Gastroesophageal sphincter (tissue), 4 donors: ENCODE measurements around the gene ALPG. TPM values are rescaled to one million over a fixed set of nuclear protein-coding genes. Genes with fewer than 3 reads are reported as not detected.
"Not testable (repeated sequence)": the region's sequence is repeated elsewhere in the genome, so short reads cannot be mapped to it uniquely, and the experiment has no call there.

Source experiments
- ATAC-seq: fragments of 150-250 bp; one replicate; pipeline ENCODE4 v1.9.1; 2016; ENCODE audit warnings: mild to moderate bottlenecking, moderate library complexity
- H3K27ac ChIP-seq, 4 donors: fragments of 200-600 bp; sonication (generic) in 3 of 4; 1 replicate in 3 of 4; 2 replicates in 1 of 4; pipeline ENCODE4 v1.5.1; 2016 to 2019
- H3K27me3 ChIP-seq: fragments of 200-600 bp; sonication (generic); one replicate; pipeline ENCODE4 v1.5.1; 2019
- H3K36me3 ChIP-seq, 2 donors: fragments of 200-600 bp; sonication (generic); one replicate each; pipeline ENCODE4 v1.5.1; 2019; ENCODE audit warnings: control low read depth in 1 of 2
- H3K4me1 ChIP-seq, 3 donors: fragments of 200-600 bp; sonication (generic); 1 replicate in 2 of 3; 2 replicates in 1 of 3; pipeline ENCODE4 v1.5.1; 2016 to 2019; ENCODE audit warnings: control low read depth in 2 of 3
- H3K4me3 ChIP-seq, 2 donors: fragments of 200-600 bp; sonication (generic); one replicate each; pipeline ENCODE4 v1.5.1; 2019; ENCODE audit warnings: mild to moderate bottlenecking in 1 of 2, moderate library complexity in 1 of 2
- H3K9me3 ChIP-seq, 3 donors: fragments of 200-600 bp; sonication (generic); one replicate each; pipeline ENCODE4 v1.5.1; 2017 to 2019; ENCODE audit warnings: control low read depth in 2 of 3
- EP300 ChIP-seq: sonication (generic); formaldehyde crosslinking; IDR thresholded peaks from one replicate; pipeline ENCODE4 v1.6.1; 2017; ENCODE audit warnings: antibody characterized with exemption, mild to moderate bottlenecking
- POLR2A ChIP-seq, 2 donors: fragments of 450-650 bp; IDR thresholded peaks; one replicate each; pipeline ENCODE4 v1.6.1; 2017; ENCODE audit warnings: antibody characterized with exemption in 2 of 2, mild to moderate bottlenecking in 2 of 2, moderate library complexity in 1 of 2
- POLR2AphosphoS5 ChIP-seq: sonication (generic); formaldehyde crosslinking; IDR thresholded peaks from one replicate; pipeline ENCODE4 v1.6.1; 2017; ENCODE audit warnings: antibody characterized with exemption
- WGBS, 2 donors: methylation state at CpG; one replicate each; pipeline ENCODE4 v1.1.5; 2018; ENCODE audit warnings: low coverage in 1 of 2; 5-methylcytosine and 5-hydroxymethylcytosine counted together
- total RNA-seq, 4 donors: library from RNA; depleted of rRNA; stranded (reverse); fragments of >200 nt; gene quantifications; one replicate each; pipeline ENCODE4 v1.1.0, GENCODE V29; 2016
- TF ChIP-seq, protein P1 (sequence below), 4 experiments: fragments of 200-600 bp in 2 of 4; fragments of 450-650 bp in 2 of 4; sonication (generic) in 1 of 4; IDR thresholded peaks; one replicate each; pipeline ENCODE4 v1.5.1; 2017 to 2019; ENCODE audit warnings: antibody characterized with exemption in 4 of 4, mild to moderate bottlenecking in 2 of 4, moderate library complexity in 2 of 4

The ALPG gene
- total RNA-seq, 4 donors from 2014 or later: not detected

DNA sequence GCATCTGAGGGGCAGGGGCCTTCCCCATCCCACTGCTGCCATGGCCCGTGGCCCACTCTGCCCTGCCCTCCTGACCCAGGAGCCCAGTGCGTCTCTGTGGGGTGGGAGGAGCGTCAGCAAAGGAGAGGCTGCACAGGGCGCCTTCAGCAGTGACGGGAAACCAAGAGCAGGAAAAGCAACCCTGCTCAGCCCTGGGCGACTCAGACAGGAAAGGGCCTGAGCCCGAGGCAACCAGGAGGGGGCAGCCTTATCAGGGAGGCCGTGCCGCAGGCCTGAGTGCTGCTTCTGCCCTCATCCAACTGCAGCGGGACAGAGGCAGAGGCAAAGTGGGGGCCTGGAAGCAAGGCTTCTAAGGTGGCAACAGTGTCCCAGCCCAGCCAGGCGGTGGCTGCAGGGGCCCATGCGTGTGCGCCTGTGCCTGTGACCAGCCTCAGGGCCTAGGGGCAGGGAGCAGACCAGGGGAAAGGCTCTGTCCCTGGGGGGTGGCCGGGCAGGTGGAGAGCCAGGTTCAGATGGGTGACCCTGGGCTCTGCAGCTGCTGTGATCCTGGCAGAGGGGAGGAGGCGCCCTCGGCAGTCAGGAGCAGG, 26.0 kb downstream of the ALPG start:
- Histone ChIP-seq H3K27ac (no peak overlapping the region), H3K4me3 (no peak overlapping the region), H3K36me3 (no peaks in the 10 kb centered on the region), H3K4me1 (no peaks in the 10 kb centered on the region), H3K27me3 (peaks cover 11% of the 10 kb centered on the region), H3K9me3 (no peaks in the 10 kb centered on the region)
- ATAC-seq: no peak
- TF ChIP-seq POLR2A (IDR thresholded peaks at IDR 0.05): no peak
- no peak for TF ChIP-seq POLR2AphosphoS5
- no peak for TF ChIP-seq EP300
- TF ChIP-seq, protein P1, sequence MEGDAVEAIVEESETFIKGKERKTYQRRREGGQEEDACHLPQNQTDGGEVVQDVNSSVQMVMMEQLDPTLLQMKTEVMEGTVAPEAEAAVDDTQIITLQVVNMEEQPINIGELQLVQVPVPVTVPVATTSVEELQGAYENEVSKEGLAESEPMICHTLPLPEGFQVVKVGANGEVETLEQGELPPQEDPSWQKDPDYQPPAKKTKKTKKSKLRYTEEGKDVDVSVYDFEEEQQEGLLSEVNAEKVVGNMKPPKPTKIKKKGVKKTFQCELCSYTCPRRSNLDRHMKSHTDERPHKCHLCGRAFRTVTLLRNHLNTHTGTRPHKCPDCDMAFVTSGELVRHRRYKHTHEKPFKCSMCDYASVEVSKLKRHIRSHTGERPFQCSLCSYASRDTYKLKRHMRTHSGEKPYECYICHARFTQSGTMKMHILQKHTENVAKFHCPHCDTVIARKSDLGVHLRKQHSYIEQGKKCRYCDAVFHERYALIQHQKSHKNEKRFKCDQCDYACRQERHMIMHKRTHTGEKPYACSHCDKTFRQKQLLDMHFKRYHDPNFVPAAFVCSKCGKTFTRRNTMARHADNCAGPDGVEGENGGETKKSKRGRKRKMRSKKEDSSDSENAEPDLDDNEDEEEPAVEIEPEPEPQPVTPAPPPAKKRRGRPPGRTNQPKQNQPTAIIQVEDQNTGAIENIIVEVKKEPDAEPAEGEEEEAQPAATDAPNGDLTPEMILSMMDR (IDR thresholded peaks at IDR 0.05): no peak
- no CpG with 5 or more reads among the region's 16 CpGs for WGBS, 2 donors

DNA sequence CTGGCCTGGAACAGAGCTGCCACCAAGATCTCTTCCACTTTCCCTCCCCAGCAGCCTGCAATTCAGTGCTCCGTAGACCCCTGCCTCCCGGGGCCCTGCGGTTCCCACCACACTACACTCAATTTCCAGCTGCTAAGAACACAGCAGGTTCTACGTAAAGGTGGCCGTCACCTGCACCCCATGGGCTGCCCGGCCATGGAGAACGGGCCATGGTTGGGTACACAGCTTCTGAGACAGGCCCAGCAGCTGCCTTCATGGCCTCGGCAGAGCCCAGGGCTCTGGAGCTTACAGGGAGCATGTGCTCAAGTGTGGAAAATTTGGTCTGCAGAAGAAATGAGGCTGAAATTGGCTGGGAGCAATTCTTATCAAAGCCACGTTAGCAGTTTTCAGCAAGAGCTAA, 27.0 kb downstream of the ALPG start:
- not testable (repeated sequence) for H3K4me1 ChIP-seq, ATAC-seq, H3K27me3 ChIP-seq, H3K9me3 ChIP-seq, H3K36me3 ChIP-seq, H3K4me3 ChIP-seq, H3K27ac ChIP-seq
- WGBS, 2 donors: no CpG with 5 or more reads among the region's 9 CpGs

DNA sequence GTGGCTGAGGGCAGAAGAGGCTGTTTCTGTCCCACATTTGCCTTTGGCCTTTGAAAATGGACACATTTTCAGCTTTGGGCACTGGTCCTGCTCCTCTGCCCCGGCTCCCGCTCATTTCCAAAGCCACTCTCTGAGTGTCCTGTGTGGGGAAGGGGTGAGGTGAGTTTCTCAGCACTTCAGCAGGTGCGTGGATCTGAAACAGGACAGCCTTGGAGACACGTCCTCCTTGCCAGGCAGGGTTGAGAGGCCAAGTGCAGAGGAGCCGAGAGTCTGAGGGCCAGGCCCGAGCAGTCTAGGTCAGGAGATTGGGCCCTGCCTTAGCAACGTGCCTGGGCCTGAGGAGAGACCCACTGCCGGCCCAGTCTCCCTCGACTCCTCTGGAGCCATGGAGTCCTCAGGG, 27.4 kb downstream of the ALPG start:
- H3K27me3 ChIP-seq: peaks cover 10% of the 10 kb centered on the region
- no peaks in the 10 kb centered on the region for H3K4me1 ChIP-seq
- no peak overlapping the region for H3K27ac ChIP-seq
- ATAC-seq: no peak
- no peaks in the 10 kb centered on the region for H3K36me3 ChIP-seq
- 100% methylated on average over 2 of the region's 9 CpGs; no CpG with 5 or more reads in 1 of the 2 donors for WGBS, 2 donors
- no peaks in the 10 kb centered on the region for H3K9me3 ChIP-seq
- TF ChIP-seq POLR2A (IDR thresholded peaks at IDR 0.05): no peak
- no peak for TF ChIP-seq EP300
- TF ChIP-seq, protein P1 (IDR thresholded peaks at IDR 0.05): no peak
- no peak for TF ChIP-seq POLR2AphosphoS5
- no peak overlapping the region for H3K4me3 ChIP-seq

DNA sequence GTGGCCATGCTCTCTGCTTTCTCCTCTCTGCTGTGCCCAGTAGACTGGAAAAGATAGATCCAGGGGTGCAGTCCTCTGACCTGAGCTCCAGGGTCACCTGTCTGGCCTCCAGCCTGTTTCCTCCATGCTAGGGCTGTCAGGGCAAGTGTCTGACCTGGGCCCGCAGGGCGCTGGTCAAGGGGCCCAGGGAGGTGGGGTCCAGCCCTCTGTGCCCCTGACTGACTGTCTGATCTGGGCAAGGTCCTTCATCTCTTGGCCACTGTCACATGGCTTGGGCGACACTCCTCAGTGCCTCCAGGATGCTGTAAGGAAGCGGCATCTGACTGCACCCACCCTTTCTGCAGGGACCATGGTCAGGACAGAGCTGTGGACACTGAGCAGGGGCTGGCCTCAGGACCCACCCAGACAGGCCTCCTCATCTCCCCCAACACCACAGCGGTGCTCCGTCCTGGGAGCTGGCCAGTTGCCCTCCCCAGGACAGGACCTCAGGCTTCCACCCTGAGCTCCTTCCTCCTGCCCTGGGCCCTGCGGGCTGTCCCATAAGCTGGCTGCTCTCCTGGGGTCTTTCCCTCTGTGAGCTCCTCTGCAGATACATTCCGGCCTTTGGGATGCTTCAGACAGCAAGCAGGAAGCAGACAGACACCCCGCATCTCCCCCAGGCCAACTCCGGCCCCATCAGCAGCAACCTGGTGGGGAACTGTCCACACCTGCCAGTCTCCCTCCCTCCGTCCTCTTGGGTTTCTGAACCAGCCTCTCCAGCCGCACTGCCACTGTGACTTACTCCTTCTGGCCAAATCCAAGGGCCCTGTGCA, 28.1 kb downstream of the ALPG start:
- WGBS, 2 donors: 70 to 86% methylated on average over 2 of the region's 12 CpGs
- H3K4me3 ChIP-seq: no peak overlapping the region
- H3K36me3 ChIP-seq: no peaks in the 10 kb centered on the region
- no peaks in the 10 kb centered on the region for H3K4me1 ChIP-seq
- no peaks in the 10 kb centered on the region for H3K9me3 ChIP-seq
- no peak overlapping the region for H3K27ac ChIP-seq
- H3K27me3 ChIP-seq: peaks cover 13% of the 10 kb centered on the region
- TF ChIP-seq POLR2A (IDR thresholded peaks at IDR 0.05) (no peak), POLR2AphosphoS5 (no peak), EP300 (no peak)
- TF ChIP-seq, protein P1 (IDR thresholded peaks at IDR 0.05): no peak
- ATAC-seq: no peak

DNA sequence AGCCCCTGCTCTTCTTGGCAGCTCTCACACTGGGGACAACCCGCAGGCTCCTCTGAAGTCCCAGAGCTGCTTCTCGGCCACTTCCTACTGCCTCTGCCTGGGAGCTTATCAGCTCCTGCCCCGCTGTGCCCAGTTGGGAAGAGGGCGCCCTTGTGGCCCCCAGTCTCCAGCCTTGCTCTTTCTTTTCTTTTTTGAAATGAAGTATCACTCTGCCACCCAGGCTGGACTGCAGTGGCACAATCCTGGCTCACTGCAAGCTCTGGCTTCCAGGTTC, 28.7 kb downstream of the ALPG start:
- Histone ChIP-seq H3K9me3 (no peaks in the 10 kb centered on the region), H3K27me3 (peaks cover 13% of the 10 kb centered on the region), H3K36me3 (no peaks in the 10 kb centered on the region), H3K4me3 (no peak overlapping the region), H3K27ac (no peak overlapping the region), H3K4me1 (peaks cover 0 to under 1% (median 0%) of the 10 kb centered on the region in 3 donors)
- ATAC-seq: no peak
- TF ChIP-seq POLR2AphosphoS5 (no peak), EP300 (no peak), POLR2A (IDR thresholded peaks at IDR 0.05) (no peak)
- TF ChIP-seq, protein P1 (IDR thresholded peaks at IDR 0.05): no peak
- WGBS, 2 donors: 72 to 95% methylated on average over 3 to 4 of the region's 4 CpGs
